GM12801 (cell line): Measurements from ENCODE around the gene PTPA.

ENCODE experiments used
- TF ChIP-seq, protein P1 (sequence below): IDR thresholded peaks from one replicate; pipeline ENCODE4 v1.5.1; 2011; ENCODE audit warnings: control low read depth; ENCODE audit not compliant: insufficient read length; ENCODE audit errors: extremely low read depth

The PTPA gene

GRCh38 chr9:129070696-129071525, 40.3 kb upstream of the PTPA start:
- TF ChIP-seq, protein P1, sequence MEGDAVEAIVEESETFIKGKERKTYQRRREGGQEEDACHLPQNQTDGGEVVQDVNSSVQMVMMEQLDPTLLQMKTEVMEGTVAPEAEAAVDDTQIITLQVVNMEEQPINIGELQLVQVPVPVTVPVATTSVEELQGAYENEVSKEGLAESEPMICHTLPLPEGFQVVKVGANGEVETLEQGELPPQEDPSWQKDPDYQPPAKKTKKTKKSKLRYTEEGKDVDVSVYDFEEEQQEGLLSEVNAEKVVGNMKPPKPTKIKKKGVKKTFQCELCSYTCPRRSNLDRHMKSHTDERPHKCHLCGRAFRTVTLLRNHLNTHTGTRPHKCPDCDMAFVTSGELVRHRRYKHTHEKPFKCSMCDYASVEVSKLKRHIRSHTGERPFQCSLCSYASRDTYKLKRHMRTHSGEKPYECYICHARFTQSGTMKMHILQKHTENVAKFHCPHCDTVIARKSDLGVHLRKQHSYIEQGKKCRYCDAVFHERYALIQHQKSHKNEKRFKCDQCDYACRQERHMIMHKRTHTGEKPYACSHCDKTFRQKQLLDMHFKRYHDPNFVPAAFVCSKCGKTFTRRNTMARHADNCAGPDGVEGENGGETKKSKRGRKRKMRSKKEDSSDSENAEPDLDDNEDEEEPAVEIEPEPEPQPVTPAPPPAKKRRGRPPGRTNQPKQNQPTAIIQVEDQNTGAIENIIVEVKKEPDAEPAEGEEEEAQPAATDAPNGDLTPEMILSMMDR: no peak

GRCh38 chr9:129071526-129072126, 39.6 kb upstream of the PTPA start:
- TF ChIP-seq, protein P1: no peak

- TF ChIP-seq, protein P1: no peak
These were observed 39.0 kb upstream of the PTPA start for GRCh38 chr9:129072171-129072570.

DNA sequence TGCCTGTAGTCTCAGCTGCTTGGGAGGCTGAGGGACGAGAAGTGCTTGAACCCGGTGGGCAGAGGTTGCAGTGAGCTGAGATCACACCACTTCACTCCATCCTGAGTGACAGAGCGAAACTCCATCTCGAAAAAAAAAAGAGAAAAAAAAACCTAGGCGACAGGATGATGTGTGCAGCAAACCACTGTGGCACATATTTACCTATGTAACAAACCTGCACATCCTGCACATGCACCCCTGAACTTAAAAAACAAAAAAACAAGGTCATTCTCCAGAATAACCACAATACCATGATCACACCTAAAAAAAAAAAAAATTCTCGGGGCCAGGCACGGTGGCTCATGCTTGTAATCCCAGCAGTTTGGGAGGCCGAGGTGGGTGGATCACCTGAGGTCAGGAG, 37.8 kb upstream of the PTPA start:
- TF ChIP-seq, protein P1: no peak

DNA sequence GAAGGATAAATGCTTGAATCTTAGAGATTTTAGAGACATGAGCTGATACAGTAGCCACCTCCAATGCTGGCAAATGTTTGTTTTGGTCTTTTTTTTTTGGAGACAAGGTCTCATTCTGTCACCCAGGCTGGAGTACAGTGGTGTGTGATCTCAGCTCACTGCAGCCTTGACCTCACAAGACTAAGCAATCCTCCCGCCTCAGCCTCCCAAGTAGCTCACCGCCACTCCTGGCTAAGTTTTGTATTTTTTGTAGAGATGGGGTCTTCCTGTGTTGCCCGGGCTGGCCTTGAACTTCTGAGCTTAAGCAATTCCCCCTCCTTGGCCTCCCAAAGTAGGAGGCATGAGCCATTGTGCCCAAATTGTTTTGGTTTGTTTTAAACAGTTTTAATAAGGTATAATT, 37.1 kb upstream of the PTPA start:
- TF ChIP-seq, protein P1: no peak

DNA sequence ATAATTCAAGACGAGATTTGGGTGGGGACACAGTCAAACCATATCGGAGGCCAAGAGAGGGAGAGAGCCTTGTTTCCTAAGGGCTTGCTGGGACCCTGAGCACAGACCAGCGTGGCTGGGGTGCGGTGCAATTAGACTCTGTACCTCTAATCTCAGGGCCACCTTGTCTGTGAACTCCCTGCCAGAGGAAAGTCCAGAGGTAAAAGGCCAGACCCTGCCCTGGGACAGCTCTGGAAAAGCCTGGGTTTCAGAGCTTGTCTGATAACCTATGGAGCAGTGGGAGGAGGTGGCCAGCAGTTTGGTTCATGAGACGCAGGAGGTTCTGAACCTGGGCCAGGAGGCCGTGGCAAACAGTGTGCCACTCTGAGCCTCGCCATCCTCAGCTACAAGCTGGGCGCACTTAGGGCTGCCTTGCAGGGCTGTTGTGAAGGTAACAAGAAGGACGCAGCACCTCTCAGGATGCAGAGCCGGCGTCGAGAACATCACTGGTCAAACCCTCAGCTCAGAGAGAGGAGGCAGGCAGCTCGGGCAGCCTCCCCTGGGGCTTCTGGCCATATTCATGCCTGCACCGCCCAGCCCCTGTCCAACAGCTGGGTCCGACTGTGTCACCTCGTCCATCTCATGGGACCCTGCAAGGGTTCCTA, 35.1 kb upstream of the PTPA start:
- TF ChIP-seq, protein P1: no peak

- TF ChIP-seq, protein P1: no peak
These were observed 34.6 kb upstream of the PTPA start for GRCh38 chr9:129076640-129077037.
